Measurements from ENCODE around the gene MACROH2A1.

MACROH2A1 gene

DNA sequence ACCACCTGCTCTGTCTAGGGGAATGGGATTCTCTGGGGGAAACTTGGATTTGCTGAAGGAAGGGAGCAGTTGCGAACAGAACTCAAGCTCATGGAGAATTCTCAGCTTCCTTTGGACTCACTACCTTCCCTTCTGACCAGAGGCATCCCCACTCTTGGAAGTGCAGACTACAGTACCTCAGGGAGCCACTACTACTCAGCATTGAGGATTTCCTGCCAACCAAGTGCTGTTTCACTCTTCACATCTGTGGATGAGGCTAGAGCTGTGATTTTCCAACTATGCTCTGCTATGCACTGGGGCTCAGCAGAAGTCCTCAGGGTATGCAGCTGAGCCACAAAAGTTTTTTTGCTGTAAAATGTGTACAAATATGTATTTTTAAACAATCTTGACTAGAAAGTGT lies 43.9 kb downstream of the MACROH2A1 start:
- DNase-seq (ENCODE audit: low spot score): no peak

DNA sequence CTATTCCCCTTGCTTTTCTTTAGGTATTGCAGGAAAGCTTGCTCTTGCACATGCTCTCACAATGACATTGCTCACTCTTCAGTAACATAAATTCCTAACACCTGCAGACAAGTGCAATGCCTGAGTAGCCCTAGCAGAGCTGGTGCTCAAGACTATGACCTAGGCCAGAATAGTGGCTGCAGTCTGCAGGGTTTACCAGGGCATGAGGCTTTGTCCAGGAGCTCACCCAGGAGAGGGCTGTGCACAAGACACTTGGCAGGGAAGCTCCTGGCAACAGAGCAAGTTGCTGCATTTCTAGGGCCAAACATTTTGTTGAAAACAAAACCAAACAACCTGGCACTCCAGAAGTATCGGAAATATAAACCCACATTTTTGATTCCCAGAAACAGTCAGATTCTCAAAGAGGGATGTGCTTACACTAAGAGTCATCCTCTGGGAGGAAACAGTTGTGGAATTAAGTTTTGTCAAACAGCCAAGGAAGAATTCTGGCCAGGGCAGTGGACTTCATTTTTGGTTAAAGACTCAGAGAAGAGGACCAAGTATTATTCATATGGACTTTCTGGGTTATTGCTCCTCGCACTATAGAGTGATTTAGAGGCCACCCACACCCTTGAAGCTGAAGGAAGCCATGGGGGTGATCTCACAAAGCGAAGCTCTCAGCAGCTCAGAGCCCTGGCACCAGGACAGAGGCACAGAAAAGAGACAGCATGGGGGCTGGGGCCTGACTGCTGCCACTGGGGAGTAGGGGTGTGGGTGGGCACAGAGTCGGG lies 44.9 kb downstream of the MACROH2A1 start:
- no peak for DNase-seq (ENCODE audit: low spot score)

DNA sequence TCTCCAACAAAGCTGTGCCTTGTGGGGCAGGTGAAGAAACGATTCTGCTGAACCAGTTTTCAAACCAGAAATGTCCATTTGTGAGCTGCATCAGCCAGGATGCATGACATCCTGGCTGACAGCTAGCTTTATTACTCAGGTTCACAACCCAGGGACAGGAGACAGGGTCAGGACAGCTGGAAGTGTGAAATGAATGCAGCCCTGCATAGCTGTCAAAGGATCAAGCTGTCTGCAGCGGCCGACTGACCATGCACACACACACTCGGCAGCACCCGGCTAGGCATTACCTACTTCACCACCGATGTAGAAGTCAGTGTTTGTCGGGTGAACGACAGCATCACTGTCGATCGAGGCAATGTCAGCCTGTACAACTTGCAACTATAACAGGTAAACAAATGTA lies 48.5 kb downstream of the MACROH2A1 start:
- no peak for DNase-seq (ENCODE audit: low spot score)

DNA sequence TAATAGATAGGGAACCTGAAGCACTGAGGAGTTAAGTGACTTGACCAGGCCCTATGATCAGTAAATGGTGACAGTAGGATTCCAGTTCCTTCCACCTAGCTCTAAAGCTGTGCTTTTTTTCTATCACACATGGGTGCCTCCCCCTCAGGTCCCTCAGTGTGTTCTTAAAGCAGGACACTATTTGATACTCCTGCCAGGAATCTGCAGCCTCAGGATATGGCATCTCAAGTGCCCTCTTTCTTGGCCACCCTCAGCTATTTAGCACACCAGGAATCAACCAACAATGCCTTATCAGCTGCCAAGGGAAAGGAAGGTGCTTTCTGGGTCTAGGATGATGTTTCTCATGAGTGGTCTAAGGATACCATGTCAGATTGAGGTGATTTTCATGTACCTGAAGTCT lies 49.1 kb downstream of the MACROH2A1 start:
- no peak for DNase-seq (ENCODE audit: low spot score)

DNA sequence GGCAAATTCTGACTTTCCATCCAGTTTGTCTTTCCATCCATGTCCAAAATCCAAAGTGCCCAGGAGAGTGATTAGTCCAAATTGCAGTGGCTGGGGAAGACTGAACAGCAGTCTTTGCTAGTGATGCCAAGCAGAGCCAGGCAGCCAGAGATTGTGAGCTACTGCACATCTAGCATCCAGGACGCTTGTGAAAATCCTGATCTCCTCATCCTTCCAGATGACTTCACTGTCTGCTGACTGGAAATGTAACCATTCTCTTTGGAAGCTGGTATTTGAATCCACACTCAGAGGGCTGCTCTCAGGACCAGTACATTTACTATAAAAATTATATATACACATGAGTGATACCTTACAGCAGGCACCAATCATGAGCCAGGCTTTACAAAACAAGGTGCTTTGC lies 49.6 kb downstream of the MACROH2A1 start:
- DNase-seq (ENCODE audit: low spot score): no peak

DNA sequence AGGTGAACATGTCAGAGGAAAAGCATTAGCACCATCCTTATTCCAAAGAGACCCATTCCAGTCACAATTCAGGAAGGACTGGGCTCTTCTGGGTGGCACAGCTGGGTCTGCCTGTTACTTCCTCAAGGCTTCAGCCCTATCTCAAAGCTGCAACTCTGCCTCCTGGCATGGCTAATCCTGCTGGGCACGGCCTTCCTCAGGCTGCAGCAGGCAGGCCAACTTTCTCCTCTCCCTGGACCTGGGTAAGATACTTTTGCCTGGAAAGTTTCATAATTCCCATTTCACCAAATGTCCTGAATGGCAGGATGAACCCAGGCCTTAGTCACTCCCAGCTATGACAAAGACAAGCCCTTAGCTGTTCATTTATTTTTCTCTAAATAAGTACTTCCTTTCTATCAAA lies 50.1 kb downstream of the MACROH2A1 start:
- no peak for DNase-seq (ENCODE audit: low spot score)

DNA sequence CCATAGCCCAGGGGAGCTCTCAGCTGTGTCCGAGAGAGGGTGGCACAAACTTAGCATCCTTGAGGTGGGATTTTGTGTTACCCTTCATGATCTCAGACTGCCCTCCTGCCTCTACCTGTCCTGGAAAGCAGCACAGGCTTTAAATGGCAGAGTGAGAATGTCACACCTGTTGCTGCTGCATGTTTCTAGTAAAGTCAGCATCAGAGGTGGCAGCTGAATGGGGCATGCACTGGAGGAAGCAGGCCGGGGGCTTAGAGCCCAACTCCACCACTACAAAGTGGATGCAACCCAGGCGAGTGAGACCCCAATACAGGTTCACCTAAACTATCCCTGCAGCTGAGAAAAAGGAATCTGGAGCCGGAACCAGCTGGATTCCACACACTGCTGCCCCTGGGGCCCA lies 51.6 kb downstream of the MACROH2A1 start:
- DNase-seq (ENCODE audit: low spot score): no peak

DNA sequence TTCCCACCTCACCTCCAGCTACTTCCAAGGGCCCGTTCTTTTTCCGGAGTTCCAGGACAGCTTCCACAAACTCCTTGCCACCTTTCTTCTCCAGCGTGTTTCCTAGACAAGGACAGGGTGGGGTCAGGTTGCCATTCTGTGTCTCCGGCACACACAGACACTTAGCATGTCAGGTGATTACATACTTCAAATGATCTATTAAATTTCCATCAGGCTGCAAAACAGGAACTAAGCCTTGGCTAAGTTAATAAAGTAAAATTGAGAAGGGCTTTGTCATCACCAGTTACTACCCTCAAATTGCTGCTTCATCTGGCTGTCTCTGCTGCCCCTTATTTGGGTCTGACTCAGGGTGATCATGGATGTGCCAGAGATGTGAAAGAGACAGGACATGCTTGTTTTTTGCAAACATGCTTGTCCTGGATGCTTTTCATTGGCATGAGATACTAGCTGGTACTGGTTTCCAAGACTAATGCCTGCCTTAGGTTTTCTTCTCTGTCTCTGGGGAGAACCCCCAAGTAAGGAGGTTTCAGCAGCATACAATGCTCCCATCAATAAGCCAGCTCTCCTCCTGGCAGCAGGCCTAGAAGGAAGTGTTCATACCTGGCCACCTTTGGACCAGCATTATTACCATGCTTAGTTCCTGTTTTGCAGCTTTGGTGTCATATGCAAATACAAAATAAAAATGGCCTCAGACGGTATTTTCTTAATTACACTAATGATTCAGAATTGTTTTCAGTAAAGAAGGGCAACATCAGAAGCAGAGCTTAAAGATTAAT lies 52.9 kb downstream of the MACROH2A1 start:
- no peak for DNase-seq (ENCODE audit: low spot score)

DNA sequence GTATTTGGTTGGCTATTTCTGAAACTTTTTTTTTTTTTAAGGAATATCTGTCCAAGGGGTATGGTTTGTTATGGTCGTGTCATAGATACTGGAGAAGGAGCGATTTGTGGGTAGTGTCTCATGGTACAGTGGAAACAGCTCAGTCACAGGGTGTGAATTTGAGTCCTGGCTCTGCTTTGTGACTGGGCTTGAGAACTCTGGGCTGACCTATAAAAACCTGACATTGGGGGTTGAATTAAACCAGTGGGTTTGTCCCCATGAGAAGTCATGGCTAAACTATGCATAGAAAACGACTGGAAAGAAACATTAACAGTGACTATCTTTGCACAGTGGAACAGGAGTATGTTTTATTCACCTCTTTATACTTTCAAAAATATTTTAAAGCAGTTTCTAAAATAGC lies 54.7 kb downstream of the MACROH2A1 start:
- no peak for DNase-seq (ENCODE audit: low spot score)

DNA sequence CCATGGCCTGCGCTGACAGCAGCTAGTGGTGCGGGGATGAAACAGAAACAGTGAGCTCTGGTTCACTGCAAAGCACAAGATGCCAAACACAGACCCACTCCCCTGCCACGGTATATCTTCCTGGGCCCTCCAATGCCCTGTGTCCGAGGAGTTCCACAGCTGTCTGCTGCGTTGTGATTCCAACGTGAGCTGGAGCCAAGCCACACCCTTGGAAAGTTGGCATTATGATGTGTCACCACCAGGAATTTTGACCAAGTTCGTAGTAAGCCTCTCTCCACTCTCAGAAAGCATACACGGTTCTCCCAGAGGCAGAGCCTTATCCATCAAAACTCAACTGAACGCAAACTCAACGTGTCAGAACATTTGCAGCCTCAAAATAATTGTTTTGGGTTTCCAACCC lies 55.6 kb downstream of the MACROH2A1 start:
- no peak for DNase-seq (ENCODE audit: low spot score)

DNA sequence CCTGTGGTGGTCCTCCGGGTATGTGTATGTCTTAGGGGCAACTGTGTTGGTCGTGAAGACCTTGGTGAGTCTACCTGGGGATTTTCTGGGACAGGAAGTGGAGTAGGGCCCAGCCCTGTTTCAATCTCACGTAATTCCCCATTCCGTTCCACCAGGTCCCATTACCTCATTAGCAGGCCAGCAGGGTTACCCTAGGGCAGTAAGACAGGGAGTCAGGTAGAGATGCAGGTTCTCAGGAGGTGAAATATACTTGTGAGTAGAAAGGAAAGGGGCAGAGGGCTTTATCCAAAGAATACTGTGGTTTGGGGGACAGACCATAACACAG lies 56.5 kb downstream of the MACROH2A1 start:
- no peak for DNase-seq (ENCODE audit: low spot score)

DNA sequence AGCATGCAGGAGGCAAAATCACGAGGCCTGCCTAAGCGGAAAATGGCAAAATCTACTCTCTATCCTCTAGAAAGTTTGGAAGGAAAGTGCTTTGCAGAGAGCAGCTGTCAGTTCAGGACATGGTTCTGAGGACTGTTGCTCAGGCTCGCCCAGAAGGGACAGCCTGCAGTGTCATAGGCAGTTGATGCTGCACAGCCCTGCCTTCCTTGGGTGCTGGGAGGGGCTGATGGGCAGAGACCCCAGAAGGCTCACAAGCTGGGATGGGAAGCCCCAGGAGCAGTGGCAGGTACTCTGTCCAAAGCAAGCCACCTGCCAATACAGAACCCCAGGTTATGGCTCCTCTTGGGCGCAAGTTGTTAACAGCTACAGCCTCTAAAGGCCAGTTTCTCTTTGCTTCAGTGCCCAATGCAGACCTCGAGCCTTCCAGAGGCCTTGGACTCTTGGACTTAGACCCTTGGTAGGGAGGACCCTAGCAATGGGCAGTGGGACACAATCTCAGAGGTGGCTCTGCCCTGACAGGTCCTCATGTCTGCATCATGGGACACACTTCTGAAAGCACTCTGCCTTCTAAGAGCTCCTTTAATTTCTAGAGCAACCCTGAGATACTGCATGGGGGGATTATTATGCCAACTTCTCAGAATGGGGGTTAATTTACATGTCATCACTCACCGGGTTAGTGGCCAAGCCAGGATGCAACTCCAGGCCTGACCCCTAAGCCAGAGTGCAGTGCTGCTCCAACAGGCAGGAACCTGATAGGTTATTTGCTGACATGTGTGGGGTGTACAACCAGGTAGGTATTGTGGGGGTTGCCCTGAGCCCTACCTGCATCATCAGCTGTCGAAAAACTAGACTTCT lies 57.1 kb downstream of the MACROH2A1 start:
- DNase-seq (ENCODE audit: low spot score): no peak

DNA sequence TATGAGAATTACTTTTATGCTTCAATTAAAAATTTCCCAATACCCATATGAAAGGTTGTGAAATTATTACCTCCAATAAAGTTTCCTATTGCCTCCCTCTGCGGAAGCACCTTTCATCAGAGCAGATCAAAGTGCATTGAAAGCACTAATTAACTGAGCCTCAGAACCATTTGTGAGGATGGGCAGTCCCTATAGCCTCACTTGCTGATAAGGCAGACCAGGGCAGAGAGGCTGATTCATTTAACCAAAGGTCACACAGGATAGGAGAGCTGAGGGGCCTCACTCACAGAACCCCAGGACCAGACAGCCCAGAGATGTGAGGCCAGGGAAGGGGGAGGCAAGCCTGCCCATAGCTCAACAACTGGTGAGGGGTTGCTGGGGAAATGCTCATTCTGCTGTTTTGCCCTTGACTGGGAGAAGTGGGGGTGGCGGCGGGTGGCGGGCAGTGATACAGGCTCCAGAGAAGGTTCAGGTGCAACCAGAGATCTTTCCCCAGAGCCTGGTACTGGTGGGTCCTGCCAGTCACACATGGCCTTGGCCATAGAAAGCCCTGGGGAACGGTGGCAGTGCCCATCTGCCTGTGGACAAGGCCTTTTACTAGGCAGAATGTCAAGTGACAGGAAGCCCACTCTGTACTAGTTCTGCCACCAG lies 57.9 kb downstream of the MACROH2A1 start:
- DNase-seq (ENCODE audit: low spot score): no peak

DNA sequence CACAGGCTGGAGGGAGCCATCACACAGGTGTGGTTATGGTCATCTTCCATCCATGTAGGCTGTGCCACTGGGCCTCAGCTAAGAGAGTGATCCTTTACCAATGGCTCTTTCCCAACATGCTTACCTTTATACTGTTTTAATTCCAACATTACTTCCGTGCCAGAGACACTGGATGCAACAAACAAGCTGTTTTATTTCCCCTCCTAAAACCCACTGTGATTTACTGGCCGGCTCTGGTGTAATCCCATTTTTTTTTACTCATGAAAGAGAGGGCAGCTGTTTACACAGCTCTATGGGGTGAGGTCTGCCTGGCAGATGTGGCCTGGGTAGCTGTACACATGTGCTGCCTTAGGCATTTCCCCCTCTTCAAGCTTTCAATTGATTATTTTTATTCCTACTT lies 58.5 kb downstream of the MACROH2A1 start:
- DNase-seq (ENCODE audit: low spot score): no peak

DNA sequence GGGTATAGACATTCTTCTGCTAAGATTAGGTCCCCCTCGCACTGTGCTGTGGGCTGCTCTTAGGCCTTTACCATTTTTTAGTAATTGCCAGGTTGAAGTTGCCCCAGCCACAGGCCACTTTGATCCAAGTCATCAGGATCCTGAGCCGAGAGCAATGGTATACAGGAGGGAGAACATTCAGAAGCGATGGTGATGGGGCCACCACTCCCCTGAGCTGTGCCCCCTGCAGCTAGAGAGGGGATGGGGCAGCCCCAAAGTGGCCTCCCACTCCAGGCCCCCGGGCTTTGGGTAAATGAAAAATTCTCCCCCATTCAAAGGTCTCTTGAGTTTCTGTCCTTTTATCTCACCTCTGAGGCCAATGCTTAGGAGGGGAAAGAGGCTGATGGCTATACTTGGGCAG lies 59.4 kb downstream of the MACROH2A1 start:
- no peak for DNase-seq (ENCODE audit: low spot score)

DNA sequence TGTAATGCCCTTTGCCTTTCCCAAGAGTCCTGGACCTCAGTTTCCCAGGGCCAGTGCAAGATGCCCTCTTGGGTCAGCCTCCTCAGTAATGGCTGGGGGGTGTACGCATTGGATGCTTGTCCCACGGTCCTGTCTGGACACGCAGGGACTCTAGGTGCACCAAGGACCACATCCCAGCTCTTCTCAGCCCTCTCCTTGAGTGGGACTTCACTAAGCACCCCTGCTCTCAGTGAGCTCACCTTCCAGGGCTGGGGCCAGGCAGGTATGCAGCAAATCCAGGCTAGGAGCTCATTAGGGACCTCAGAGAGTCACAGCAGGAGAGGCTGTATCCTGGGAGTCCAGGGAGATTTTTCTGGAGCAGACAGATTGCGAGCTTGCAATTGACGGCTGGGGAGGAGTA lies 59.8 kb downstream of the MACROH2A1 start:
- DNase-seq (ENCODE audit: low spot score): no peak

DNA sequence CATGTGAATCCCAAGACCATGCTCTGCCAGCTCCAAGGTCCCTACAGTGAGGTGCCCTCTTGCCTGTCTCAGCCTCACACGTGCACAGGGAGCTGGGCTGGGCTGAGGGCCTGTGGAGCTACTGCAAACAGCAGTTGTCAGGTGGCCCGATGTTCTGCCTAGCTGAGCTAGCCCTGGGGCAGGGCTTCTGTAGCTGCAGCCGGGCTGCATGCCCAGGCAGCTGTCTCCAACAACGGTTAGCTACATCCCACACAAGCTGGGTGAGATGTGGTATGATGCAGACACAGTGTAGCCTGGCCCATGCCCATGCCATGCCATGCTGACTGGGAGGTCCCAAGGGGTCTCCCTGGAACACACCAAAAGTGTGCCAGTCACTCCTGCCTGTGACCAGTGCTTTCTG lies 62.0 kb downstream of the MACROH2A1 start:
- no peak for DNase-seq (ENCODE audit: low spot score)

DNA sequence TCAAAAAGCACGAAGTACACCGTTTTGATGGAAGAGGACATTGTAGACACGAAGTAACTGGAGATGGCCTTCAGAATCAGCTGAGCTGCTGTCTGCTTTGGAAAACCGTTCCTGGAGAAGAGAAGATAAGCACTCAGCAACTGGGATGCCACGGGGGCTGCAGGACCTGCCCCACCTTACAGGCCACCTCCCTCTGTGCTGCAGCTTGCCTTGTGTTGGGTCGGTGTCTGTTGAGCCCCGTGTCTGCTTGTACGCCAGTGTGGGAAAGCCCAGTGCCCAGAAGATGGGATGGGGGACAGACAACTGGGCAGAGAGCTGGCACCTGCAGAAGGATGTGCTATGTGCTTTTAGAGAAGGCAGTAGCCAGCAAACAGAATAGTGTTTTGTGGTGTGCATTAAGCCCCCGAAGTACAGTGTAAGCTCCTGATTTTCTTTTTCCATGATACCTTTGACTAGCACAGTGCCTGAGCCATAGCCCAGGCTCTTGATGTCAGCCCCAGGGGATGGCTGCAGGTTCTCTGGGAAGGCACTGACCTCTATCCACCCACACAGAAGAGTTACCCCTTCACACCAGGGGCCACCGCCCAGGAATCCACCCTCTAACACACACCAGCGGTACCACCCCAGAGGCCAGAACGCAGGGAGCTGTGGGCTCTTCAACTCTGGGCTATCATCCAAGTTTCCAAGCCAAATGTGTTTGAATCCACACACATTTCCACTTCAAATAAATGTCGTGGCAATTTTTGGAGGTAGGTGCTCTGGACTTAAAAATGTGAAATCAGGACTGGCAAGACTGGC lies 63.8 kb downstream of the MACROH2A1 start:
- DNase-seq (ENCODE audit: low spot score): no peak

DNA sequence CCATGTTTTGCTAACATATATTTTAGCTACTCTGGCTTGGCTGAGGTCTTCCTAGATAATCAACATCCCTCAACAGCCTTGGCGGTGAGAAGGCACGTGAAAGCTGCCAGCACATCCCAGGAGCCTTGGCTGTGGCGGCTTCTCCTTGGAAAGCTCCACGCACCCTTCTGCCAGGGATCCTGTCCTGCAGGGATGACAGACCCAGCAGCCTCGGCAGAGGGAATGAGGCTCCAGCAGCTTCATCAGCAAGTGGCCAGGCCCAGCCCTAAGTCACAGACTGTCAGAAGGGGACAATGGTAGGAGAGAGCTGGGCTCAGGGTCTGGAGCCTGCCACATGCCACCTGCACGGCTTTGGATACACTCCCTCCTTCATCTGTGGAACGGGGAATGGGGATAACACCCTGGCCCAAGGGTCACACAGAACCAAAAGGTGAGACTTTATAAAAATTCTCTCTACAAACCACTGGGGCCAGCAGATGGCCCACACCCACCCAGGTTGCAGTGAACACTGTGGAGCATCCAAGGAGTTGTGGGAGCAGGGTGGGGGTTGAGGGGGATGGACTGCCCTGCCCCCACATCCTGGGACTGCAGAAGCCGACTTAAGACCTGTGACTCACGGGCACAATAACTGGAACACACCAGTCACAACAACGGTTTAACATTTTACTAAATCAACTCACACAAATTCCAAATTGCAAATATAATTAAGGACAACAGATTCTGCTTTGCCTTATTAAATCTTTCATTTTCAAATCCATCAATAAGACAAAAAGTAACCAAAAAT lies 65.1 kb downstream of the MACROH2A1 start:
- DNase-seq (ENCODE audit: low spot score): no peak

DNA sequence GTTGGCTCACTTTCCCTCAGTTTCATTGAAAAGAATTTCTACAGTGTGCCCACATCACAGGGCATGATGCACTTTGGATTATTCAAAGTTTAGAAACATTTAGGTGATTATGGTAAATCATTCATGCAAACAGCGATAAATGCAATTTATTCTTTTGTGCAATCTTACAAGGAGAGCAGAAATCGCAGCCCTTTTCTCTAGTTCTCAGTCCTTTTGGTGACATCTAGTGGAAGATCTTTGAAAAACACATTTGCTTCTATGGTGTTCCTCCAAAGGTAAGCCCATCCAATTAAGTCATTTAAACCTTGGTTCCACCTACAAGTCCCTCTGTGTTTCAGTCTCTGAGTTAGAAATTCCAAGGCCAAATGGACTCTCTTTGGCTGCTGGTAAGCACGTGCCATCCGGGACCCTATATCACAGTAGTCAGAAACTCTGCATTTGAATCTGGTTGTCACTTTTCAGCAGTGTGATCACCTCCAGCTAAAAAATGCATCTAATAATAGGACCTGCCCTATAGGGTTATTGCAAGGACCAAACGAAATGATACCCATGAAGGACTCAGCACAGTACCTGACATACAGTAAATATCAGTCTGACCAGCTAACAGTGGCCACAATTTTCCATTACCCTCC lies 66.4 kb downstream of the MACROH2A1 start:
- DNase-seq (ENCODE audit: low spot score): peak; percentile 27

All from LoVo (cell line).